ENCODE results near the gene STXBP6.

The STXBP6 gene

DNA sequence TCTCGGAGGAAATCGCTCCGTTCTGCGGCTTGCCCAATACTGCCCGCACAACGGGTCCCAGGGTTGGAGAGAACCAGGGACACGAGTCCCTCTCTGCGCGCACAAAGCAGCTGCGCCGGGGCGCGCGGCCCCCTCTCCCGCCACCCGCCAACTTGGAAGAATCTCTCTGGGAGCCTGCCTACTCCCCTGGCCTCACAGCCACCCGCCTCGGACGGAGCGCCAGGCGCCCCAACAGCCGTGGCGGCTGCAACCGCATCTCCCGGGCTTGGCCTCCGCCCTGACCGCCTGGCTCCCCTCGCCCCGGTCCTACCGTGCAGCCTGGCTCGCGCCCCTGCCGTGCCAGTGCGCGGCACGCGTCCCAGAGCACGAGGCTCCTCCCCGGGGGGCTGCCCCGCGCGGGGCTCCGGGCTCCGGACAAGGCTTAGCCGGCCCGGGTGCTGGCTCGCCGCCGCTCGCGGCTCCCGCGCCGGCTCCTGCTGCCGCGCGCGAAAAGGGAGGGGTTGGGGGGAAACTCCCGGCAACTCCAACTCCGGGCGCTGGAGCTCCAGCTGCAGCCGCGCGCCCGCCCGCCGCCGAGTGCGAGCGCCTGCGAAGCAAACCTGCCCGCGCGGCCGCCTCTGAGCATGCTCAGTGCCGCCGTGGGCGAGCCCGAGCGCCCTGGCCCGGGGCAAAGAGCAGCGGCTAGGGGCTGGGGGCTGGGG is at the start of gene STXBP6:
Gene STXBP6, minus strand, starts transcription at position 580 of the 701 bp plus-strand sequence. CDS start 75,329 bp downstream, outside the sequence.
- TF ChIP-seq, protein P1, sequence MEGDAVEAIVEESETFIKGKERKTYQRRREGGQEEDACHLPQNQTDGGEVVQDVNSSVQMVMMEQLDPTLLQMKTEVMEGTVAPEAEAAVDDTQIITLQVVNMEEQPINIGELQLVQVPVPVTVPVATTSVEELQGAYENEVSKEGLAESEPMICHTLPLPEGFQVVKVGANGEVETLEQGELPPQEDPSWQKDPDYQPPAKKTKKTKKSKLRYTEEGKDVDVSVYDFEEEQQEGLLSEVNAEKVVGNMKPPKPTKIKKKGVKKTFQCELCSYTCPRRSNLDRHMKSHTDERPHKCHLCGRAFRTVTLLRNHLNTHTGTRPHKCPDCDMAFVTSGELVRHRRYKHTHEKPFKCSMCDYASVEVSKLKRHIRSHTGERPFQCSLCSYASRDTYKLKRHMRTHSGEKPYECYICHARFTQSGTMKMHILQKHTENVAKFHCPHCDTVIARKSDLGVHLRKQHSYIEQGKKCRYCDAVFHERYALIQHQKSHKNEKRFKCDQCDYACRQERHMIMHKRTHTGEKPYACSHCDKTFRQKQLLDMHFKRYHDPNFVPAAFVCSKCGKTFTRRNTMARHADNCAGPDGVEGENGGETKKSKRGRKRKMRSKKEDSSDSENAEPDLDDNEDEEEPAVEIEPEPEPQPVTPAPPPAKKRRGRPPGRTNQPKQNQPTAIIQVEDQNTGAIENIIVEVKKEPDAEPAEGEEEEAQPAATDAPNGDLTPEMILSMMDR (IDR thresholded peaks at IDR 0.05; ENCODE audit: borderline replicate concordance, insufficient read depth, low read depth, low read length), result no peak

DNA sequence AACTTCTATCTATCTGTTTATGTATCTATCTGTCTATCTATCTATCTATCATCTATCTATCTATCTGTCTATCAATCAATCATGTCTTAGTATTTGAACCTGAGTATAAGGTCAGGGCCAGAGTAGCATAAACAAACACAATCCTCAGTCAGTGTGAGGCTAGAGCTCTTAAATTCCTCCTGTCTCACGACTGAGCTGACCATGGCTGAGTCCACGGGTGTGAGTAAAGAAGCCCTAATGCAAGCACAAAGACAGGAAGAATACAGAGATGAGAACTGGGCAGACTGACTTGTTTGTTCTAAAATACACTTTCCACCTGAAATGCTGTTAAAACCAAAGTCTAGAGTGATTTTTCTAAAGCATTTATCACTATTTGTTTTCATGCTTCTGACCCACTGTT is 47.2 kb upstream of the STXBP6 start:
- no peak overlapping the region for H3K4me3 ChIP-seq (ENCODE audit: low read depth, low read length)
- TF ChIP-seq, protein P1 (IDR thresholded peaks at IDR 0.05; ENCODE audit: borderline replicate concordance, insufficient read depth, low read depth, low read length), result no peak

More for the DNA sequence above, at the start of gene STXBP6:
- H3K4me3 ChIP-seq (ENCODE audit: low read depth, low read length), result no peak within 1 kb of the TSS

DNA sequence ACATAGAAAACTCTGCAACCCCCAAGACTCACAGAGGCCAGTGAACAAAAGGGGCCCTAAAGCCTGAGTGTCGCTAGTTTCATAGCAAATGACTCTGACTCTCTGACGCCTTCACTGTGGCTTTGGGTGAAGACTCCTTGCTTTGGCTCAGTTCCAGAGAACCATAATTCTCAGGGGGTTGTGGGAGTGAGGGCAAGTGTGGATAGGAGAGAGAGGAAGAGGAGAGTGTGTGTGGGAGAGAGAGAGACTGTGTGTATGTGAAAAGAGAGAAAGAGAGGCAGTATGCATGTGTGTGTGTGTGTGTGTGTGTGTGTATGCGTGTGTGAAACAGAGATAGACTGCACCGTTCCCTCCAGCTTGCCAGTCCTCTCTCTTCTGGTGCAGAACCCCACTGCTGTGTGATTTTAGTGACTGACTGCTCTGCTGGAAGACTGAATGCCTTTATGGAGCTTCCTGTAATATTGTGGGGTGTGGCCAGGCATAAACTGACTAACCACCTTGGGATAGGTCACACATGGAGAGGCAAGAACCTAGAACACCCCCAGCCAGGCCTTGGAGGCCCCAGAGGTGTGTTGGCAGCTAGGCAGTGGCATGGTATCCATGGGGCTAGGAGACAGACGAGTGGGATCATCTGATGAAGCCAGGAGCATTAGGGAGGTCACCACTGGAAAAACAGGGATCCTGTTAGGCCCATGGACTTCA is 45.9 kb upstream of the STXBP6 start:
- TF ChIP-seq, protein P1 (IDR thresholded peaks at IDR 0.05; ENCODE audit: borderline replicate concordance, insufficient read depth, low read depth, low read length), result no peak

DNA sequence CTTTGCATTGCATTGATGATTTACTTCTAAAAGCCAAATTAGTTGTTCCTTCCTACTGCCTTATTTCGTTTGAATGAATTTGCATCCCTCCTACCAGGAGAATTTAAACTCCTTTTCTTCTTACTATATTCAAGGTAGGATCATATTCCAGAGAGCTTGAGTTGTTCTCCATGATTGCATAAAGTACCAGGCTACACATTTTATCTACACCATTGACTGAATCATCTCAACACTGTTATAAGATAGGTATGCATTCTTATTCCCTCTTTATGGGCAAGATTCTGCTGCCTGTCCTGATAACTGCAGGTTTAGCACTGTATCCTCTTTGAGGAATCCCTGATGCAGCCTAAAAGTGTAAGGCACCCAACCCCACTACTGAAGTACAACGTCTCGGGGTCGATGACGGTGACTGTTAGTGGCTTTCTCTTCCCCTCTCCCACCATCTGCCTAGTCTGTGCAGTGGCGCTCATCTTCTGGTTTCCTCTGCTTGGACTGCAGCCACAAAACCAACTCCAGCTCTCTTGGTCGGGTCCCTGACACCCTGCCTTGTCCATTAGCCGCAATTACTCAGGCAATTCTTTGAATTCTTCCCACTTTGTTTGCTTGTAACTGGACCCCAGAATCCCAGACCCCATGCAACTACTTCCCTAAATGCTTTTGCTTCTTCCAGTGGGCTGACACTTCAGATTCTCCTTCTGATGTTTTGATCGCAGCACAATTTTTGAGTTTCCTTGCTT is 44.4 kb upstream of the STXBP6 start:
- TF ChIP-seq, protein P1 (IDR thresholded peaks at IDR 0.05; ENCODE audit: borderline replicate concordance, insufficient read depth, low read depth, low read length), result no peak
- H3K4me3 ChIP-seq (ENCODE audit: low read depth, low read length), result no peak overlapping the region

More for the DNA sequence above, 45.9 kb upstream of the STXBP6 start:
- H3K4me3 ChIP-seq (ENCODE audit: low read depth, low read length), result no peak overlapping the region

DNA sequence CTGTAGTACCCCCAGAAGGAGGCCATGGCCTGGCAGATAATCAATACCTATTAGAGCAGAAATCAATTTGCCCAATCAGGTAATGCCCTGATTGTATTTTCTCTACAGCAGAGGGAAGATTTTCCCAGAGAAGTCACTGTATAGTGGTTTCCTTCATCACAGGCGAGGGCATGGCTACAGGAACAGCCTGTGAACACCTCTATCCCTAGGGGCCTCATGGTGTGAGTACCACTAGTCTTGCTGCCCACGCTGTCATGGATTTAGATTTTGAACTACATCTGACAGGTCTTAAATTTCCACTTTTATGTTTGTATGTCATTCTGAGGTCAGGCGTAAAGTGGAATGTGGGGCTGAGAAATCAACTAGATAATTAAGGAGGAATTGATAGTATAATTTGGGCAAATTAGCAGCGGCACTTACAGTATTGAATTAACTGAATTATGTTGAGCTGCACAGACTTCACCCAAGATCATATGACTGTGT is 42.4 kb upstream of the STXBP6 start:
- H3K4me3 ChIP-seq (ENCODE audit: low read depth, low read length), result no peak overlapping the region
- TF ChIP-seq, protein P1 (IDR thresholded peaks at IDR 0.05; ENCODE audit: borderline replicate concordance, insufficient read depth, low read depth, low read length), result no peak

DNA sequence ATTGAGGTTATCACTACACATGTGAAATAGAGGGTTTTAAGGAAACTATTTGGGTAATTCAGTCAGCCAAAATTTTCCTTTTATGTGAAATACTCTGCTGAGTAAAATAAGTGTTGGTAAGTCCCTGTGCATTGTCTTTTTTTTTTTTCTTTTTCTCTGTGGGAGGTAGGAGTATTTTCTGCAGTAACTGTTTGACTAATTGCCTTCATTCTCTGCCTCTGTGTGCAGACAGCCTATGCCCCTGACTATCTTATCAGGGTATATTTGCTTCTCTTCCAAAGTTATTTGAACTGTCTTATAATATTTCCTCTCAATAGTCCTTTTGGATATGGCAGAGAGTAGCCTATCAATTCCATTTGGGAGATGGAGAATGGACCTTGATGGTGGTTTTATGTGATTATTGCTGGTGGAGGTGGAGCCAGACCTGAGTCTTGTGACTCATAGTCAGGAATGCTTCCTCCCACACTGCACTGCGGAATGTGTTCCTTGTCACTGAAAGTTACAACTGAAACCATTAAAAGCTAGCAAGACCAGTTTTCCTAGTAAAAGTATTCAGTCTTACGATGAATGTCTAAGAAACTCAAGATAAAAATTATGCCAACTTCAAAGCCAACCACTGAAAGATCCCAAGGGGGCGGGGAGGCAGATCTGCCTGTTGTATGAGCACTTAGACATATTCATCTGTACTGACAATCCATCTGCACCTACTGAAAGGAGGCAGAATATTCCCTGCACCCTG is 40.9 kb upstream of the STXBP6 start:
- TF ChIP-seq, protein P1 (IDR thresholded peaks at IDR 0.05; ENCODE audit: borderline replicate concordance, insufficient read depth, low read depth, low read length), result no peak
- no peak overlapping the region for H3K4me3 ChIP-seq (ENCODE audit: low read depth, low read length)

Measured in GM12875 (cell line).